Left colon (tissue), 2 donors: ENCODE data around the gene SPACA4. TPM values are rescaled to one million over a fixed set of nuclear protein-coding genes. Genes with fewer than 3 reads are reported as not detected.
A peak's percentile ranks its signal among the peaks of the same experiment; 100 is the strongest.
"Not testable (repeated sequence)": the region's sequence is repeated elsewhere in the genome, so short reads cannot be mapped to it uniquely, and the experiment has no call there.

ENCODE experiments used
- ATAC-seq: fragments of 200-7000 bp; cut with Tn5 transposase; one replicate; pipeline ENCODE4 v1.9.1; 2020; ENCODE audit warnings: mild to moderate bottlenecking, moderate library complexity
- DNase-seq, 2 donors: peaks; one replicate each; pipeline ENCODE4 v3.0.0-alpha.2; 2020
- intact Hi-C, 2 donors: fragments of 100-400 bp; cut with DNase I in 1 of 2; cut with micrococcal nuclease in 1 of 2; formaldehyde crosslinking; loops; one replicate each; pipeline versions ENCODE4 v1.11.2 to v1.14.0; 2022; cut with DNase I, micrococcal nuclease
- long read RNA-seq: library from polyadenylated mRNA; unstranded; transcript quantifications from one replicate; pipeline ENCODE4 v2.0.0, GENCODE V29; 2021
- total RNA-seq, 2 donors: library from RNA; stranded (reverse); fragmentation: NEBNext Ultra II Directional; extraction: Animal tissue kit (Norgen Biotek cat#: 25700); gene quantifications; one replicate each; pipeline ENCODE4 v1.2.1, GENCODE V29; 2021
- donor health status: DM: no; HTN: no; CAD: no.
- donor health status: DM: yes; HTN: yes; CAD: no.

Gene SPACA4
- total RNA-seq = not detected
- long read RNA-seq, partial matches to known transcripts = 0 of 1 reads
- long read RNA-seq, other reads (novel, unspliced or antisense) = 0 of 1 reads

GRCh38 chr19:48606463-48607358, at the start of gene SPACA4:
SPACA4 (plus strand) TSS chr19:48606742; CDS start chr19:48606979, 237 bp downstream.
- intact Hi-C loops = no loop called here
- no peak for ATAC-seq
- no peak for DNase-seq

GRCh38 chr19:48556825-48557224, 49.7 kb upstream of the SPACA4 start:
- DNase-seq (no peak), ATAC-seq (no peak)
- intact Hi-C loops = no loop called here

GRCh38 chr19:48558018-48558684, 48.4 kb upstream of the SPACA4 start:
- intact Hi-C loops = no loop called here

GRCh38 chr19:48560095-48560530, 46.4 kb upstream of the SPACA4 start:
- intact Hi-C loops = no loop called here
- ATAC-seq (no peak), DNase-seq (no peak)

More at GRCh38 chr19:48558018-48558684, 48.4 kb upstream of the SPACA4 start:
- DNase-seq (peak; percentile 93 to 94), ATAC-seq (peak; percentile 94)

GRCh38 chr19:48561412-48561811, 45.1 kb upstream of the SPACA4 start:
- ATAC-seq = no peak
- DNase-seq = no peak
- intact Hi-C loops = no loop called here

- DNase-seq = no peak
- no peak for ATAC-seq
- intact Hi-C loops = no loop called here
Measured at GRCh38 chr19:48565090-48565489, 41.5 kb upstream of the SPACA4 start.

DNA sequence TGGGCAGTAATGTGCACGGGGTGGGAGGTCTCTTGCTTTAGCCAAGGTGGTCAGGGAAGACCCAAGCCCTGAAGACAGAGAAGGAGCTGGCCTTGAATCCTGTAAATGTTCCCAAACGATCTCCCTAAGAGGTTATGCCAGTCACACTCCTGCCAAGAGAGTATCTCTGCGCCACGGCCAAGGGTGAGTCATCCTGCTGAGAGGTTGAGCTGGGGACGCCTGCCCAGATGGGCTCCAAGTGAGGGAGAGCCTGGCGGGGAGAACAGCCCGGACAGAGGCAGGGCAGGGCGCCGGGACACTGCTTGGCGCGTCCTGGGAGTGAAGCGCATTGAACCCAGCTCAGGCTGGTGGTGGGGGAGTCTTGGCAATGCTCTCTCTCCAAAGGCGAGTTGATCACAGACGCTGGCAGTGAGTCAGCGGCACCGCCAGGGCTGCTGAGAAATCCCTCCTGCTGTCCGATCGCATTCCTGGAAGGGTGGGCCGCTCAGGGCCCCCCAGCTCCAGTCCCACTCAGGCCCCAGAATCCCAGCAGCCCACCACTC, 38.1 kb upstream of the SPACA4 start:
- DNase-seq = peak; percentile 60 to 79
- intact Hi-C loops = no loop called here
- peak; percentile 90 for ATAC-seq

GRCh38 chr19:48569814-48570213, 36.7 kb upstream of the SPACA4 start:
- intact Hi-C loops = no loop called here
- ATAC-seq = no peak

DNA sequence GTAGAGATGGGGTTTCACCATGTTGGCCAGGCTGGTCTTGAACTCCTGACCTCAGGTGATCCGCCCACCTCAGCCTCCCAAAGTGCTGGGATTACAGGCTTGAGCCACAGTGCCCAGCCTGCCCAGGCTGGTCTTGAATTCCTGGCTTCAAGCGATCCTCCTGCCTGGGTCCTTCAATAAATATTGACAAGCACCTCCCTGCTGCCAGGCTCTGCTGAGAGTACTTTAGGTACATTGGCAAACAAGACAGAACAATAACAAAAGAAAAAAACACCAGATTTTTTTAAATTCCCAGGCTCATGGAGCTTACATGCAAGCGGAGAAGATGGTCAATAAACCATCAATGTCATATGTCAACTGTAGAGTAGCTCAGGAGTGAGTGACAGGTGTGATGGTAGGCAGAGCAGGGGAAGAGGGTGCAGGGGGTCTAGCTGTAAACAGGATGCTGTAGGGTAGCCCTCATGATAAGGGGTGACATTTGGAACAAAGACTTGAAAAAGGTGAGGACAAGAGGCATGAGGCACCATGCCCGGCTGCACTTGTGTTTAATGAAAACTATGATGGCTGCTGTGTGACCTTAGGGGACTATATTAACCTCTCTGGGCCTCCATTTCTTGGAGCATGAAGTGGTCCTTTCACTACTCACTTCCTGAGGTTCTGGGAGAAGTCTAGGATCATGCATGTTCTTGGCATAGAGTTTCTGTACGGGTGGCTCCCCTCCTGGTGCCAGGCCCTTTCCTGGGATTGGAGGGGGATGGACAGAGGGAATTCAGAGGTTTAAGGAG, 35.0 kb upstream of the SPACA4 start:
- intact Hi-C loops = no loop called here
- ATAC-seq (no peak), DNase-seq (no peak)

More at GRCh38 chr19:48569814-48570213, 36.7 kb upstream of the SPACA4 start:
- no peak for DNase-seq

- no peak for ATAC-seq
Measured at GRCh38 chr19:48573163-48573505, 33.4 kb upstream of the SPACA4 start.

GRCh38 chr19:48575931-48576622, 30.5 kb upstream of the SPACA4 start:
- DNase-seq = no peak
- intact Hi-C loops = no loop called here
- no peak for ATAC-seq

More at GRCh38 chr19:48573163-48573505, 33.4 kb upstream of the SPACA4 start:
- intact Hi-C loops = no loop called here
- no peak for DNase-seq

DNA sequence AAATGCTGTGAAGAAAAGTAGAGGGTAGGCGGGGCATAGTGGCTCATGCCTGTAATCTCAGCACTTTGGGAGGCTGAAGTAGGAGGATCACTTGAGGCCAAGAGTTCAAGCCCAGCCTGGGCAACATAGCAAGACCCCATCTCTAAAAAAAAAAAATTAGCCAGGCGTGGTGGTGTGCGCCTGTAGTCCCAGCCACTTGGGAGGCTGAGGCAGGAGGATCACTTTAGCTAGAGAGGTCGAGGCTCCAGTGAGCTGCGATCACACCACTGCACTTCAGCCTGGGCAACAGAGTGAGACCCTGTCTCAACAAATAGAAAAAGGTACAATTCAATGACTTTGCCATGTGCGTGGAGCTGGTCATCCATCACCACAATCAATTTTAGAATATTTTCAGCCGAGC, 28.6 kb upstream of the SPACA4 start:
- ATAC-seq, intact Hi-C loops, DNase-seq: not testable (repeated sequence)

GRCh38 chr19:48578891-48579290, 27.7 kb upstream of the SPACA4 start:
- ATAC-seq (peak; percentile 81), DNase-seq (no peak)
- intact Hi-C loops = no loop called here

DNA sequence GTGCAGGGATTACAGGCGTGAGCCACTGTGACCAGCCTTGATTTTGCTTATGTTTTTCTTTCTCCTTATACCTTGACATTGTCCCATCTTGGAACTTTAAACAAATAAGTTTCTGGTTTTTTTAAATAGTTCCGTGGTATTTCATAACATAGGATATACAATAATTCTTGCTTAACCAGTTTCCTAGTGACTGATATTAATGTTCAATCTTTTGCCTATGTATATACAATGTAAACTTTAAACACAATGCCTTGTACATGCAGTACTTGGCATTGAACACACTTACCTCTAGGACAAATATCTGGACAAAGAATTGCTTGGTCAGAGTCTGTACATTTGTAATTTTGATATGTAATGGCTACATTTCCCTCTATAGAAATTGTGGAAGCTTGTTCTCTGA, 24.4 kb upstream of the SPACA4 start:
- ATAC-seq (no peak), DNase-seq (no peak)
- intact Hi-C loops = loop anchor here in 1 of 2 donors (5.0 kb wide), 2 partner anchors 75 to 95 kb away; no protein-coding TSS in a partner anchor

- DNase-seq = no peak
- intact Hi-C loops = no loop called here
- no peak for ATAC-seq
Measured at GRCh38 chr19:48587387-48587786, 19.2 kb upstream of the SPACA4 start.

DNA sequence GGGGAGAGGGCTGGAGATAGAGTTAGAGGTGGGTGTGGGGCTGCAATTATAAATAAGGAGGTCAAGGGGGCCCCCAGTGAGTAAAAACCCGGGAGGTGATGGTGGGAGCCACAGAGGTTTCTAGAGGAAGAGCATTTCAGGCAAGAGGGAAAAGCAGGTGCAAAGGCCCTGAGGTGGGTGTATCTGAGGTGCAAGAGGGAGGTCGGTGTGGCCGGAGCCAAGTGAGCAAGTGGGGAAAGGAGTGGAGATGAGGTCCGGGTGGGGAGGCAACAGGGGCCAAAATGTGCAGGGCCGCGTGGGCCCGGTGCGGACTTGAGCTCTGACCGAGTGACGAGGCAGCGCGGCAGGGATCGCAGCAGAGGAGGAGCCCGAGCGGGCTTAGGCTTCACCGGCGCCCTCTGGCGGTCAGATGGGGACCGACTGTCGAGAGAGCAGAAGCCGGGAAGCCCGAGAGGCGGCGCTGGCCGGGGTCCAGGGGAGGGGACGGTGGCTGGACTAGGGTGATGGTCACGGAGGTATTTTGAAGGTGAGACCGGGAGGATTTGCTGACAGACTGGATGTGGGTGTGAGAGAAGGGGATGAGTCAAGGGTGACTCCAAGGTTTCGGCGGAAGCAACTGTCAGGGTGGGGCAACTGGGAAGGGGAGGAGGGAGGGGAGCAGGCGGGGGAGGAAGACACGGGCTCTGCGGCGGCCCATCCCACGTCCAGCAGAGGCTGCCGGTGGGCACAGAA, 17.7 kb upstream of the SPACA4 start:
- peak; percentile 84 for ATAC-seq
- intact Hi-C loops = no loop called here
- peak; percentile 89 to 97 for DNase-seq

- intact Hi-C loops = no loop called here
- no peak for DNase-seq
- no peak for ATAC-seq
Measured at GRCh38 chr19:48591021-48591420, 15.5 kb upstream of the SPACA4 start.

DNA sequence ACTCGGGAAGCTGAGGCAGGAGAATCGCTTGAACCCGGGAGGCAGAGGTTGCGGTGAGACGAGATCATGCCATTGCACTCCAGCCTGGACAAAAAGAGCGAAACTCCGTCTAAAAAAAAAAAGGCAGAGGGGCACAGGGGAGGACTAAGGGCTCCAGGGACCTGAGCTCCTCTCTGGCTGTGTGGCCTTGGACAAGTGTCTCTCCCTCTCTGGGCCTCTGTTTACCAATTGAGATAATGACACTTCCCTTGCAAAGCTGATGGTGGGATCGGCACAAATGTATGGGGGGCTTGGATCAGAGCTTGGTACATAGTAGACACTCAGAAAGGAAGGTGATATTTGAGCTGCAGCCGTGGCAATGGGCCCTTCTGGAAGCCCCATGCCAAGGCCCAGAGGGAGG, 11.4 kb upstream of the SPACA4 start:
- no peak for DNase-seq
- no peak for ATAC-seq
- intact Hi-C loops = no loop called here
